Parathyroid adenoma (tissue), 2 donors: ENCODE data around the gene ZFAND6.

ENCODE experiments used
- H2AFZ ChIP-seq: fragments of 300-600 bp; sonication (generic); one replicate; pipeline ENCODE4 v1.7.0; 2017; ENCODE audit warnings: antibody characterized with exemption, mild to moderate bottlenecking
- H3K27ac ChIP-seq: fragments of 300-600 bp; sonication (generic); one replicate; pipeline ENCODE4 v1.7.0; 2017
- H3K27me3 ChIP-seq: fragments of 300-600 bp; sonication (generic); one replicate; pipeline ENCODE4 v1.7.0; 2017; ENCODE audit warnings: low read length; ENCODE audit not compliant: control insufficient read depth, insufficient read depth
- H3K36me3 ChIP-seq: fragments of 300-600 bp; sonication (generic); one replicate; pipeline ENCODE4 v1.7.0; 2017; ENCODE audit warnings: low read length; ENCODE audit not compliant: control insufficient read depth, insufficient read depth
- H3K4me1 ChIP-seq: fragments of 300-600 bp; sonication (generic); one replicate; pipeline ENCODE4 v1.7.0; 2017; ENCODE audit warnings: control low read depth
- H3K4me2 ChIP-seq: fragments of 300-600 bp; sonication (generic); one replicate; pipeline ENCODE4 v1.7.0; 2017; ENCODE audit warnings: low read length
- H3K4me3 ChIP-seq: fragments of 300-600 bp; sonication (generic); one replicate; pipeline ENCODE4 v1.7.0; 2017; ENCODE audit warnings: low read depth, low read length
- H3K79me2 ChIP-seq: fragments of 300-600 bp; sonication (generic); one replicate; pipeline ENCODE4 v1.7.0; 2017; ENCODE audit warnings: control low read depth
- H3K9ac ChIP-seq: fragments of 300-600 bp; sonication (generic); one replicate; pipeline ENCODE4 v1.7.0; 2017; ENCODE audit warnings: mild to moderate bottlenecking
- H3K9me3 ChIP-seq: fragments of 300-600 bp; sonication (generic); one replicate; pipeline ENCODE4 v1.7.0; 2017; ENCODE audit warnings: low read length; ENCODE audit not compliant: control insufficient read depth
- TF ChIP-seq, protein P1 (sequence below): fragments of 300-600 bp; sonication (generic); IDR thresholded peaks from one replicate; pipeline ENCODE4 v1.7.0; 2017; ENCODE audit warnings: antibody characterized with exemption, mild to moderate bottlenecking
- donor health status: primary hyperparathyroidism.

ZFAND6 gene

DNA sequence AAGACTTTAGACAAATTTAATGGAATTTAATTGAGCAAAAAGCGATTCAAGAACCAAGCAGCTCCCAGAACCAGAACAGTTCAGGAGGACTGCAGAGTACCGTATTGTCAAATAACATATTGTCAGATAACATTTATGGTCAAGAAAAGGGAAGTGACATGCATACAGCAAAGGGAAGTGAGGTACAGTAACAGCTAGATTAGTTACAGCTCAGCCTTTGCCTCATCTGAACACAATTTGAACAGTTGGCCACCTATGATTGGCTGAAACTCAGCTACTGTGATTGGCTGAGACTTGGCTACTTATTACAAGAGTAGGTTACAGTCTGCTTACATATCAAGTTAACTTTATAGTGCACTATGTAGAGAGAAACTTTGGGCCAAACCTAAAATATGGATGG lies 21.9 kb downstream of the ZFAND6 start:
- H3K9me3 ChIP-seq = no peaks in the 10 kb centered on the region
- no peak overlapping the region for H2AFZ ChIP-seq
- no peak overlapping the region for H3K9ac ChIP-seq
- H3K4me1 ChIP-seq = no peaks in the 10 kb centered on the region
- TF ChIP-seq, protein P1, sequence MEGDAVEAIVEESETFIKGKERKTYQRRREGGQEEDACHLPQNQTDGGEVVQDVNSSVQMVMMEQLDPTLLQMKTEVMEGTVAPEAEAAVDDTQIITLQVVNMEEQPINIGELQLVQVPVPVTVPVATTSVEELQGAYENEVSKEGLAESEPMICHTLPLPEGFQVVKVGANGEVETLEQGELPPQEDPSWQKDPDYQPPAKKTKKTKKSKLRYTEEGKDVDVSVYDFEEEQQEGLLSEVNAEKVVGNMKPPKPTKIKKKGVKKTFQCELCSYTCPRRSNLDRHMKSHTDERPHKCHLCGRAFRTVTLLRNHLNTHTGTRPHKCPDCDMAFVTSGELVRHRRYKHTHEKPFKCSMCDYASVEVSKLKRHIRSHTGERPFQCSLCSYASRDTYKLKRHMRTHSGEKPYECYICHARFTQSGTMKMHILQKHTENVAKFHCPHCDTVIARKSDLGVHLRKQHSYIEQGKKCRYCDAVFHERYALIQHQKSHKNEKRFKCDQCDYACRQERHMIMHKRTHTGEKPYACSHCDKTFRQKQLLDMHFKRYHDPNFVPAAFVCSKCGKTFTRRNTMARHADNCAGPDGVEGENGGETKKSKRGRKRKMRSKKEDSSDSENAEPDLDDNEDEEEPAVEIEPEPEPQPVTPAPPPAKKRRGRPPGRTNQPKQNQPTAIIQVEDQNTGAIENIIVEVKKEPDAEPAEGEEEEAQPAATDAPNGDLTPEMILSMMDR = no peak
- no peaks in the 10 kb centered on the region for H3K27me3 ChIP-seq
- H3K4me2 ChIP-seq = no peak overlapping the region
- no peak overlapping the region for H3K27ac ChIP-seq
- H3K4me3 ChIP-seq = no peak overlapping the region
- H3K79me2 ChIP-seq = peaks cover 12% of the 10 kb centered on the region
- no peaks in the 10 kb centered on the region for H3K36me3 ChIP-seq

DNA sequence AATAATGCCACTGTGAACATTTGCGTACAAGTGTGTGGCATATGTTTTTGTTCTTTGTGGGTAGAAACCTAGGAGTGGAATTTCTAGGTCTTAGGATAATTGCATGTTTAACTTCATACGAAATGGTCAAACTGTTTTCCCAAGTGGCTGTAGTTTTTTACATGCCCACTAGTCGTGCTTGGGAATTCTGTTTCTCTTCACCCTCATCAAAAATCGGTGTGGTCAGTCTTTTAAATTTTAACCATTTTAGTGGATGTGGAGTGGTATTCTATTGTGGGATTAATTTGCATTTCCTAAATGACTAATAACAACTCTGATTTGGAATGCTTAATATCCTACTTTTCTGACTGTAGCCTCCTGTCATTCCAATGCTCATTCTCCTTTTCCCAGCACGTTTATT lies 27.6 kb downstream of the ZFAND6 start:
- no peaks in the 10 kb centered on the region for H3K27me3 ChIP-seq
- TF ChIP-seq, protein P1 = no peak
- no peak overlapping the region for H3K4me3 ChIP-seq
- H3K79me2 ChIP-seq = peaks cover 18% of the 10 kb centered on the region
- no peak overlapping the region for H2AFZ ChIP-seq
- H3K4me1 ChIP-seq = no peaks in the 10 kb centered on the region
- no peak overlapping the region for H3K4me2 ChIP-seq
- no peaks in the 10 kb centered on the region for H3K36me3 ChIP-seq
- H3K27ac ChIP-seq = no peak overlapping the region
- H3K9ac ChIP-seq = no peak overlapping the region
- no peaks in the 10 kb centered on the region for H3K9me3 ChIP-seq

DNA sequence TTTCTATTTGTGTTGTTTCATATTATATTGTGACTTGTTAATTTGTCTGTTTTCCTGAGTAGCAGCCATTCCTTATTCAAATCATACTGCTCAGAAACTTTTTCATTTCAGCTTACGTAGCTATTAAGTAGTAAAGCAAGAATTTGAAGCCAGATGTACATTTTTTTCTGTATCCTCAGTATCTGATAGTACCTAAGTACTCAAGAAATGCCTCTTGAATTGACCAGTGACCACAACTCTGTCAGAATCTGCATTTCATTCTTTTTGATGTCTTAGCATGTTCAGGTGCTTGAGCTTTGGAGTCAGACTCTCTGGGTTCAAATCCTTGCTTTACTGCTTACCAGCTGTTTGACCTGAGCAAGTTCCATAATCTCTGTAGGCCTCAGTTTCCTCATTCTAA lies 30.6 kb downstream of the ZFAND6 start:
- Histone ChIP-seq H3K27me3 (no peaks in the 10 kb centered on the region), H3K27ac (no peak overlapping the region), H3K9me3 (no peaks in the 10 kb centered on the region), H3K4me3 (no peak overlapping the region), H3K9ac (no peak overlapping the region), H3K4me1 (no peaks in the 10 kb centered on the region), H3K4me2 (no peak overlapping the region), H3K79me2 (peaks cover 12% of the 10 kb centered on the region), H3K36me3 (no peaks in the 10 kb centered on the region), H2AFZ (no peak overlapping the region)
- TF ChIP-seq, protein P1 = no peak

DNA sequence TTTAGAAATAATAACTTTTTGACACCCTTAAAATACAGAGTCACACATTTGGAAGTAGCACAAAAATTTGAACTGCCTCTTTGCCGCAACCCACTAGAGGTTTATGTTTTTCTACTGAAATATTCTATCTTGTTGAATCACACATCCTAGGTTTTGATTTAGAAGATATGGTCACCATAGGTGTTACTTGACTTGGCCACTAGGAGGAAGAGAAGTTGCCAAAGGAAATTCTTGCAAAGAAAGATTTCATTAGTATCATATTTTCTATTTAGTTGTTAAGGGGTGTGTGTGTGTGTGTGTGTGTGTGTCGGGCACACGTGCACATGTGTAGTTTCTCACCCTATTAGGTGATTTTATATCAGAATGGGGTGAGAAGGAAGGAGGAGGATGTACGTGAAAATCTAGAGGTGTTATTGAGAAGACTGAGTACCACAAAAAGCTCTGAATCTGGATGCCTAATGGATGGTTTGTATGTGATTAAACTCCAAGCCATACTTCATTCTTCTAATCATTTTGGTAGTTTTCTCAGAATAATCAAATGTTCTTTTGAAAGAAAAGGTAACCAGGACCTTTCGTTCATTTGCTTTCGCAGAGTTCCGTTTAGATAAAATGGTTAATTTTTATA lies 31.5 kb downstream of the ZFAND6 start:
- H3K36me3 ChIP-seq = no peaks in the 10 kb centered on the region
- no peaks in the 10 kb centered on the region for H3K4me1 ChIP-seq
- H3K27me3 ChIP-seq = no peaks in the 10 kb centered on the region
- H3K79me2 ChIP-seq = peaks cover 13% of the 10 kb centered on the region
- no peaks in the 10 kb centered on the region for H3K9me3 ChIP-seq
- no peak overlapping the region for H3K27ac ChIP-seq
- H2AFZ ChIP-seq = no peak overlapping the region
- TF ChIP-seq, protein P1 = no peak
- no peak overlapping the region for H3K9ac ChIP-seq
- H3K4me2 ChIP-seq = no peak overlapping the region
- H3K4me3 ChIP-seq = no peak overlapping the region

DNA sequence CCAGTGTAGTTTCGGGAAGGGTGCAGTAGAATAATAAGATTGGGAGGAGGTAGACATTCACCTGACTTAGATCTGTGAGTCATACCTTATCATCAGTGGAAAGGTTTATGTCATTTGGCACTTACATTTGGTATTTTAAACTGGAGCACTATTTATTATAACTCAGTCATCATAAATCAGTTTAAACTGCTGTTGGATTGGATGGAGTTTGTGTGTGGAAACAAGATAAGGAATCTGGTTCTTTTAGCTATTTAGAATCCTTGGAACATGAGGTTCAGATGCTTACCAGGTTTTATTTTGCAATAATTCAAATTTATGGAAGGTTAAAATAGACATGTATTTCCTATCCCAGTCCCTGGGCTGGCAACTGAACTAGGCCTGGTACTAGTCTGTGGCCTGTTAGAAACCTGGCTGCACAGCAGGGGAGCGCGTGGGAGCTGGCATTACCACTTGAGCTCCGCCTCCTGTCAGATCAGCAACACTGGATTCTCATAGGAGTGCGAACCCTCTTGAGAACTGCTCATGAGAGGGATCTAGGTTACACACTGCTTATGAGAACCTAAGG lies 34.5 kb downstream of the ZFAND6 start:
- Histone ChIP-seq H3K36me3 (no peaks in the 10 kb centered on the region), H3K4me3 (no peak overlapping the region)
- TF ChIP-seq, protein P1 = no peak

More for the DNA sequence above, 34.5 kb downstream of the ZFAND6 start:
- Histone ChIP-seq H3K9ac (no peak overlapping the region), H3K79me2 (peaks cover 8% of the 10 kb centered on the region), H3K9me3 (no peaks in the 10 kb centered on the region), H3K4me2 (no peak overlapping the region), H3K4me1 (no peaks in the 10 kb centered on the region), H2AFZ (no peak overlapping the region), H3K27me3 (no peaks in the 10 kb centered on the region), H3K27ac (no peak overlapping the region)
